AG04449 (cell line): Measurements from ENCODE around the gene TAS2R50.

Experiments used
- CTCF ChIA-PET: fragments of 350-600 bp; formaldehyde crosslinking; extraction: SDS; loops from one replicate; lab custom pipeline; 2021; ENCODE audit warnings: antibody characterized with exemption; lab: Yijun Ruan, JAX
- POLR2A ChIA-PET: fragments of 400-600, 350-600 bp; formaldehyde crosslinking; extraction: SDS; loops from one replicate; lab custom pipeline; 2020; ENCODE audit warnings: antibody characterized with exemption, inconsistent platforms; lab: Yijun Ruan, JAX
- DNase-seq: peaks from one replicate; pipeline ENCODE4 v3.0.0-alpha.2; 2010; ENCODE audit warnings: low read depth, low spot score
- H3K4me3 ChIP-seq: 2 replicates; pipeline ENCODE4 v1.5.1; 2011; ENCODE audit warnings: low read depth, mild to moderate bottlenecking, control low read depth, low read length
- TF ChIP-seq, protein P1 (sequence below): IDR thresholded peaks from one replicate; pipeline ENCODE4 v1.5.1; 2011; ENCODE audit warnings: mild to moderate bottlenecking, moderate library complexity, low read length, control low read depth, inconsistent platforms; ENCODE audit not compliant: insufficient read depth; ENCODE audit errors: missing control alignments

The TAS2R50 gene

GRCh38 chr12:10965476-10965875, 21.2 kb downstream of the TAS2R50 start:
- TF ChIP-seq, protein P1, sequence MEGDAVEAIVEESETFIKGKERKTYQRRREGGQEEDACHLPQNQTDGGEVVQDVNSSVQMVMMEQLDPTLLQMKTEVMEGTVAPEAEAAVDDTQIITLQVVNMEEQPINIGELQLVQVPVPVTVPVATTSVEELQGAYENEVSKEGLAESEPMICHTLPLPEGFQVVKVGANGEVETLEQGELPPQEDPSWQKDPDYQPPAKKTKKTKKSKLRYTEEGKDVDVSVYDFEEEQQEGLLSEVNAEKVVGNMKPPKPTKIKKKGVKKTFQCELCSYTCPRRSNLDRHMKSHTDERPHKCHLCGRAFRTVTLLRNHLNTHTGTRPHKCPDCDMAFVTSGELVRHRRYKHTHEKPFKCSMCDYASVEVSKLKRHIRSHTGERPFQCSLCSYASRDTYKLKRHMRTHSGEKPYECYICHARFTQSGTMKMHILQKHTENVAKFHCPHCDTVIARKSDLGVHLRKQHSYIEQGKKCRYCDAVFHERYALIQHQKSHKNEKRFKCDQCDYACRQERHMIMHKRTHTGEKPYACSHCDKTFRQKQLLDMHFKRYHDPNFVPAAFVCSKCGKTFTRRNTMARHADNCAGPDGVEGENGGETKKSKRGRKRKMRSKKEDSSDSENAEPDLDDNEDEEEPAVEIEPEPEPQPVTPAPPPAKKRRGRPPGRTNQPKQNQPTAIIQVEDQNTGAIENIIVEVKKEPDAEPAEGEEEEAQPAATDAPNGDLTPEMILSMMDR = no peak
- ChIA-PET CTCF (interaction anchor here (1.1 kb wide), 1 partner anchor 234 kb away, joined by 3 read pairs; no protein-coding TSS in a partner anchor), POLR2A (no interaction called here)
- DNase-seq = no peak
- H3K4me3 ChIP-seq = no peak overlapping the region

DNA sequence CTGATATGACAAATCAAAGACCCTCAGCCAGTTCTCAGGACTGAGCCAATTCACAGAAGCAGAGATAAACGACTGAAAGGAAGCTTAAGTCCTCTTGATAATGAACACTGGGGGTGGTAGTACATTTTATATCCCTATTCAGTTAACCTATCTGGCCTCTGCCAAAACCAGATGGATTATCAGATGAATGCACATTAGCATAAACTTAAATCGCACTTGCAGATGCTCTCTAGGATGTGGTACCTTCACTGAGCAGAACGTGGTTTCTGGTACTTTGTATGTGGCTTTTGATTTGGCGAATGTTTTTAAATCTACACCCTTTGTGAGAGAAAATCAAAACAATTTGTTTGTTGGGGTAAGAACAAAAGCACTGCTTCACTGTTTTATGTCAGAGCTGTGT, 26.5 kb downstream of the TAS2R50 start:
- CTCF ChIA-PET = no interaction called here
- H3K4me3 ChIP-seq = no peak overlapping the region
- no peak for DNase-seq
- POLR2A ChIA-PET = no interaction called here
- TF ChIP-seq, protein P1 = no peak

GRCh38 chr12:10959804-10960203, 26.9 kb downstream of the TAS2R50 start:
- DNase-seq = no peak
- TF ChIP-seq, protein P1 = no peak
- POLR2A ChIA-PET = no interaction called here
- CTCF ChIA-PET = no interaction called here
- no peak overlapping the region for H3K4me3 ChIP-seq

DNA sequence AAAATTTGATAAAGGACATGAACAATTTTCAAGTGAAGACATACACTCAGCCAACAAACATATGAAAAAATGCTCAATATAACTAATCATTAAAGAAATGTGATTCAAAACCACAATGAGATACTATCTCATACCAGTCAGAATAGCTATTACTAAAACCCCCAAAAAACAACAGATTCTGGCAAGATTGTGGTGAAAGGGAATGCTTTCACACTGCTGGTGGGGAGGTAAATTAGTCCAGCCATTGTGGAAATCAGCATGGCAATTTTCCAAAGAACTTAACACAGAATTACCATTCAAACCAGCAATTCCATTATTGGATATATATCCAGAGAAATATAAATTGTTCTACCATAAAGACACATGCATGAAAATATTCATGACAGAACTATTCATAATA, 29.0 kb downstream of the TAS2R50 start:
- peak; percentile 36 for DNase-seq
- CTCF ChIA-PET = no interaction called here
- H3K4me3 ChIP-seq = no peak overlapping the region
- POLR2A ChIA-PET = no interaction called here
- TF ChIP-seq, protein P1 = no peak

DNA sequence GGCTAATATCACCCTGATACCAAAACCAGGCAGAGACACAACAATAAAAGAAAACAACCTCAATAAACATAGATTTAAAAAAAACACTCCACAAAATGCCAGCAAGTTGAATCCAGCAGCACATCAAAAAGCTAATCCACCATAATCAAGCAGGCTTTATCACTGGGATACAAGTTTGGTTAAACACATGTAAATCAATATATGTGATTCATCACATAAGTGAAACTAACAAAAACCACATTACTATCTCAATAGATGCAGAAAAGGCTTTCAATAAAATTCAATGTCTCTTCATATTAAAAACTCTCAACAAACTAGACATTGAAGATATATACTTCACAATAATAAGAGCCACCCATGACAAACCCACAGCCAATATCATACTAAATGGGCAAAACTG, 30.6 kb downstream of the TAS2R50 start:
- POLR2A ChIA-PET = no interaction called here
- TF ChIP-seq, protein P1 = no peak
- H3K4me3 ChIP-seq = no peak overlapping the region
- no peak for DNase-seq
- CTCF ChIA-PET = interaction anchor here (0.6 kb wide), 1 partner anchor 25 kb away, joined by 3 read pairs; no protein-coding TSS in a partner anchor

DNA sequence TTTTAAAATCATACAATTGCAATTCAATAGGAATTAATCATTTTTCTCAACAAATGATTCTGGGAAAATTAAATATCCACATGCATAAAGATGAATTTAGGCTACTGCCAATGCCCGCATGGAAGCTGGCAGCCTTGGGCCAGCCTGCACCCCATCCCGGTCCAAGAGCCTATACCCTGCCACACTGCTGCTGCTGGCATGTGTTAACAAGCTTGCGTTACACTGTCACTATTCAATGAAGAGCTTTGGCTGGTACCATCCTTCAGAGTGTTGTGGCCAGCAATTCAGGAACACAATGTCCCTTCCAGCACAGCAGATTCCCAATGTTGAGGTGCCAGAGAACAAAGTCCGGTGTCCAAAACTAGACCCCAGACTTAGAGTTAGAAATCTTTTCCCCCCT, 34.1 kb downstream of the TAS2R50 start:
- POLR2A ChIA-PET = no interaction called here
- CTCF ChIA-PET = no interaction called here
- DNase-seq = no peak
- no peak overlapping the region for H3K4me3 ChIP-seq
- TF ChIP-seq, protein P1 = no peak
